Measurements from ENCODE around the gene LUZP1. TPM values are rescaled to one million over a fixed set of nuclear protein-coding genes. Genes with fewer than 3 reads are reported as not detected.

Gene LUZP1
- total and polyA plus RNA-seq, 7 donors: 1.5 to 13.4 (median 7.4) TPM

GRCh38 chr1:23114424-23115079 is 54.1 kb downstream of the LUZP1 start:
- ATAC-seq: no peak
- Histone ChIP-seq H3K4me1 (no peaks in the 10 kb centered on the region), H3K36me3 (ENCODE audit: insufficient read depth in 1 of 2, low read depth in 1 of 2) (no peaks in the 10 kb centered on the region), H3K9me3 (no peaks in the 10 kb centered on the region), H3K27me3 (ENCODE audit: insufficient read depth in 3 of 3, low read length in 2 of 3) (no peaks in the 10 kb centered on the region), H3K27ac (no peak overlapping the region), H3K4me3 (no peak overlapping the region)
- intact Hi-C loops (cut with DNase I): loop anchor here in 1 of 2 donors (5.0 kb wide), 1 partner anchor 33 kb away; no protein-coding TSS in a partner anchor
- no peak for DNase-seq
- no peak for TF ChIP-seq CTCF (IDR thresholded peaks at IDR 0.05)
- 80 to 82% (median 81%) methylated on average over 6 of the region's 6 CpGs for WGBS, 3 donors

DNA sequence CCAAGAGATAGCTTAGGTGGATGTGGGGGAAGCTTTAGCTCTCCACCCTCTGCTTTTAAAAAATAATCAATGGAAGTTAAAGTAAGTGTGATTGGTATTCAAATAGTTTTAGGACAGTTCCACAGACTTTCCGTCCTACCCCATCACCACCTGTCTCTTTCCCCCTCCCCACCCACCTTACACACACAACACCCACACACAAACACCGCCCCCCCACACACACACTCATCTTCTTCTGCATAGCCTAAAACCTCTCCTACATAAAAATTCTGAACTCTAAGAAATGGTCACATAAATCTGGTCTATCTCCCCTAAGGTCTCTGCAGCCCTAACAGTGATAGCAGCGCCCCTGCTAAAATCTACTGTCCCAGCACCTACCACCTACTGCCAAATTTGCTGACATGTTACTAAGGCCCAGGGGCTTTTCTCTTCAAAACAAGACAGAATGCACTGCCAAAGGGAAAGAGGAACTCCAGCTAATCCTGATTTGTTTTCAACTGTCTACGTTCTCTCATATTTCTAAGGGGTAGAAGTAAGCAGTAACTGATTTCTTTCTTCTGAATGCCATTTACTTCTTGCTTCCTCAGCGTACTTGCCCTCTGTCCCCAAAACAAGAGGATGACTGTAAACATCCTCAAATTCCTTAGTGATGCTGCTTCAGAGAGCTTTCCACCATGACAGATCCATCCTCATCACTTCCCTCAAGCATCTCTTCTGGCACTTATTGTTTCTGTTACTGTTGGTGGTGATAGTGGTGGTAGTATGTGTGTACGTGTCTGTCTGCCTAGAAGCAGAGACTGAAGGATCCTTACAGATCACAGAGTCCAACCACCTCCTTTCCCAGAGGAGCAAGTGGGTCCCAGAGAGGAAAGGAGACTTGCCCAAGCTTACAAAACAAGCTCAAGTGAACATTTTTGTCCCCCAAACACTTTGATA is 56.8 kb downstream of the LUZP1 start:
- no peak for TF ChIP-seq CTCF (IDR thresholded peaks at IDR 0.05)
- intact Hi-C loops (cut with DNase I): loop anchor here in 1 of 2 donors (5.0 kb wide), 1 partner anchor 35 kb away; no protein-coding TSS in a partner anchor

DNA sequence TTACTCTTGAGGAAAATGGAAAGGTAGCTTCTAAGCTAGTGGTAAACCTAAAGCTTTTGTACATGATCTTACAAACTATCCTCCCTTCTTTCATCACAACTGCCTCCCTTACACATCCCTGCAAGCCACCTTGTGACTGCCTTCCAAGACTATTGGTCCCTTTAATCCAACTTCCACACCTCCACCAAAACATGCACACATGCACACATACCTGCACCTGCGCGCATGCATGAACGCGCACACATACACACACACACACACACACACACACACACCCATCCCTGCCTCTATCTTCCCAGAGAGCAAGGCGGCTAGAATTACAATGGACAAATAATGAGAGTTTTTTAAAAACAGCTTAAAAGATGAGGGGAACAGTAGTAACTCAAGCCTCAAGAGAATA is 58.3 kb downstream of the LUZP1 start:
- no peaks in the 10 kb centered on the region for H3K9me3 ChIP-seq
- WGBS, 3 donors: 98 to 99% (median 99%) methylated on average over 5 of the region's 5 CpGs
- TF ChIP-seq CTCF (IDR thresholded peaks at IDR 0.05): no peak
- intact Hi-C loops (cut with DNase I): loop anchor here in 1 of 2 donors (5.0 kb wide), 1 partner anchor 37 kb away; no protein-coding TSS in a partner anchor
- no peak overlapping the region for H3K4me3 ChIP-seq
- no peaks in the 10 kb centered on the region for H3K27me3 ChIP-seq (ENCODE audit: insufficient read depth in 3 of 3, low read length in 2 of 3)
- H3K36me3 ChIP-seq (ENCODE audit: insufficient read depth in 1 of 2, low read depth in 1 of 2): peaks cover 0 to 27% of the 10 kb centered on the region in 2 donors
- no peak overlapping the region for H3K27ac ChIP-seq
- no peaks in the 10 kb centered on the region for H3K4me1 ChIP-seq
- DNase-seq (no peak), ATAC-seq (no peak)

More for the DNA sequence above, 56.8 kb downstream of the LUZP1 start:
- Histone ChIP-seq H3K27ac (no peak overlapping the region), H3K4me3 (no peak overlapping the region), H3K27me3 (ENCODE audit: insufficient read depth in 3 of 3, low read length in 2 of 3) (no peaks in the 10 kb centered on the region), H3K36me3 (ENCODE audit: insufficient read depth in 1 of 2, low read depth in 1 of 2) (peaks cover 0 to 20% of the 10 kb centered on the region in 2 donors), H3K4me1 (no peaks in the 10 kb centered on the region), H3K9me3 (no peaks in the 10 kb centered on the region)
- 80 to 85% (median 83%) methylated on average over 6 of the region's 6 CpGs for WGBS, 3 donors
- no peak for ATAC-seq
- DNase-seq: no peak

GRCh38 chr1:23108918-23109533 is 59.6 kb downstream of the LUZP1 start:
- Histone ChIP-seq H3K27ac (no peak overlapping the region), H3K4me1 (no peaks in the 10 kb centered on the region), H3K9me3 (no peaks in the 10 kb centered on the region), H3K4me3 (no peak overlapping the region), H3K36me3 (ENCODE audit: insufficient read depth in 1 of 2, low read depth in 1 of 2) (peaks cover 0 to 27% of the 10 kb centered on the region in 2 donors), H3K27me3 (ENCODE audit: insufficient read depth in 3 of 3, low read length in 2 of 3) (no peaks in the 10 kb centered on the region)
- 84 to 99% (median 94%) methylated on average over 4 of the region's 4 CpGs for WGBS, 3 donors
- TF ChIP-seq CTCF (IDR thresholded peaks at IDR 0.05): no peak
- DNase-seq (no peak), ATAC-seq (no peak)
- intact Hi-C loops (cut with DNase I): no loop called here

Data from psoas muscle (tissue), 8 donors.